GM18867 (cell line): ENCODE results near the gene CORO2A.
"Not testable (repeated sequence)": the region's sequence is repeated elsewhere in the genome, so short reads cannot be mapped to it uniquely, and the experiment has no call there.

ENCODE experiments used
- ATAC-seq: cut with Tn5 transposase; IDR thresholded peaks from one replicate; pipeline ENCODE4 v1.9.1; 2021; ENCODE audit warnings: mild to moderate bottlenecking, moderate library complexity; ENCODE audit not compliant: unreplicated experiment

CORO2A gene

DNA sequence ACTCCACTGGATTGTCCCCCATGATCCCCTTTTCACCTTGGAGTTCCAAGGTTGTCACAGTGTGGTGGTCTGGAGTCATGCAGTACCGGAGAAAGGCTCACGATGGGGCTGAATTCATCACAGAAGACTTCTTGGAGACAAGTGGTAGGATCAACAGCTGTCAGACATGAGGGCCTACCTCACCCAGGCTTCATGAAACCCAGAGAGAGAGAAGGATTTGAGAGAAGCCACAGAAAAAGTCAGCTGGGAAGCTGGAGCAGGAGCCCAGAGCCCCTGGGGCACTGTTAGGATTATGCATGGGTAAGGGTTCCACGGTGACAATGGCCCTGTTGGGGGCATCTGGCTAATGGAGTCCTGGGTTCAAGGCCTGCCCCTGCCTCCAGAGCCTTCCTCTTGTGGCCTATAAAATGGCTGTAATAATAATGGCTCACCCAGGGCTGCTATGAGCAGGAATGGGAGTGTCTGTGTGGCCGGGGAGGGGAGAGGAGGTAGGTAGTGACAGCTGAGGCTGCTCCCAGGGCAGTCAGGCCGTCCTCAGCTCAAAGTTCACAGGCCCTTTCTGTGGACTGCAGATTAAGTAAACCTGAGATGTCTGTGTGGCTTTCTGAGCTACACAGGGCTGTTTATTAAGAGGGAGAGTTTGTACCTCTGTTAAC, 74.3 kb downstream of the CORO2A start:
- ATAC-seq: peak; percentile 59

GRCh38 chr9:98117097-98117496, 75.3 kb downstream of the CORO2A start:
- ATAC-seq: not testable (repeated sequence)

GRCh38 chr9:98109052-98109451, 83.4 kb downstream of the CORO2A start:
- ATAC-seq: no peak

DNA sequence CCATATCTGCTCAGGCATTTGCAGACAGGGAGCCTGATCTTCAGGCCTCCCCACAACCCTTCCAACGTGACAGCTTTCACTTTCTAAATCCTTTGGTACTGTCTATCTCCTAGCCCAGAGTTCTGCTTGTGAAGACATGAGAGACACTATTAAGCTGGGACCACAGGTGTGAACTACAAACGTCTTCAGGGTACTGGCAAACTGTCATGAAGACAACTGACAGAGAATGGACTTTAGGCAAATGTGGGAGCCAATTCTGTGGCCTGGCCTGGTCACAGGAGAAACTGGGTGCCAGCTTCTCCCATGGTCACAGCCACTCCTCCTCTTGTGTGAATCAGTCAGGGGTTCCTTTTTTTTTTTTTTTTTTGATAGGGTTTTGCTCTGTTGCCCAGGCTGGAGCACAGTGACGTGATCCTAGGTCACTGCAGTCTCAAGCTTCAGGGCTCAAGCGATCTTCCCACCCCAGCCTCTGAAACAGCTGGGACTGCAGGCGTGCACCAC, 83.9 kb downstream of the CORO2A start:
- ATAC-seq: peak; percentile 80

DNA sequence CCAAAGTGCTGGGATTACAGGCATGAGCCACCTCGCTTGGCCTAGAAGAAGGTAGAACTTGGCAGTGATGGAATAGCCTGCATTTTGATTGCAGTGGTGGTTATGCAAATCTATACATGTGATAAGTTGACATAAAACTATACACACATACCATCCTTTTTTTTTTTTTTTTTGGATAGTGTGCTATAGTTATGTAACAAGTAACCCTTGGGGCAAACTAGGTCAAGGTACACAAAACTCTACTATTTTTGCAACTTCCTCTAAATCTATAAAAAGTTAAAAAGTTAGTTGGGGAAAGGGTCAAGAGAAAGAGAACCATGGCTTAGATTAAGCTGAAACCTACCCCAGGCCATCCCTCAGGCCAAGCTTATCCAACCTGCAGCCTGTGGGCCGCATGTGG, 84.5 kb downstream of the CORO2A start:
- peak; percentile 15 for ATAC-seq

DNA sequence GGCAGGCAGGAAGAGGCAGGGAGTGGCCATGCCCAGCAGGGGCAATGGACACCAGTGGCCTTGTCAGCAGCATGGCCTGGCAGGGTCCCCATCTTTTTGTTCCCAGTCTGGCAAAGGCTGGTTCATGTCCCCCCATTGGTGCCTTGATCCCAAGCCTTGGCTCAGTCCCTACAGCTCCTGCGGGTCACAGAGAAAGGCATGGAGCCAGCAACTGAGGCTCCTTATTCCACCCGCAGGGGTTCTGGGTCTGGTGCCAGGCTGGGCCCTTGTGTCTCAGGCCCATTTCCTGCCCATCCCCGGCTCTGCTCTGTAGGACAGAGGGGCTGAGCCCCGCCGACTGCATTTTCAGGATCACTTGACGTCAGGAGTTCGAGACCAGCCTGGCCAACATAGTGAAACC, 87.4 kb downstream of the CORO2A start:
- ATAC-seq: no peak

- no peak for ATAC-seq
Measured at GRCh38 chr9:98104445-98104881, 88.0 kb downstream of the CORO2A start.

GRCh38 chr9:98101868-98102273, 90.6 kb downstream of the CORO2A start:
- ATAC-seq: peak; percentile 96

DNA sequence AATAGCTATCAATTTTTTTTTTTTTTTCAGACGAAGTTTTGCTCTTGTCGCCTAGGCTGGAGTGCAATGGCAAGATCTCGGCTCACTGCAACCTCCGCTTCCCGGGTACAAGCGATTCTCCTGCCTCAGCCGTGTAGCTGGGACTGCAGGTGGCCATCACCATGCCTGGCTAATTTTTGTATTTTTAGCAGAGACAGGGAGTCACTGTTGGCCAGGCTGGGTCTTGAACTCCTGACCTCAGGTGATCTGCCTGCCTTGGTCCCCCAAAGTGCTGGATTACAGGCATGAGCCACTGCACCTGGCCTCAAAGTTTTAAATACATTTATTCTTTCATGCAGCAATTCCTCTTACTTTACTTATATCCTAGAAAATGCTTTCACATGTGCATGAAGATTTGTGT, 91.0 kb downstream of the CORO2A start:
- ATAC-seq: no peak

DNA sequence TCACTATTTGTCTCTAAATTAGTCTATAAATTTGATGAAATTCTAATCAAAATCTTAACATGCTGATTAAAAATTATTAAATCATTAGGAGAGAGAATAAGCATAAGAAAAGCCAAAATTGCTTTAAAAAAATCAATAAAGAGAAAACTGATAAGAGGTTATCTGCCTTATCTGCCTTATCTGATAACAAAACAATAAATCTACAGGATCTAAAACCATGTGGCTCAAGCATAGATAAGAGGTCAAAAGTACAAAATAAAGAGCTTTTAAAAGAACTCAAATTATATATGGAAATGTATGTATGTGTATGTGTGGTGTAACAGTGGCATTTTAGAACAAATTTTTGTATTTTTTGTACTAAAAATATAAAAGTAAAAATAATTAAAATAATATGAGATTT, 92.0 kb downstream of the CORO2A start:
- ATAC-seq: no peak

- ATAC-seq: no peak
Measured at GRCh38 chr9:98099898-98100297, 92.5 kb downstream of the CORO2A start.

DNA sequence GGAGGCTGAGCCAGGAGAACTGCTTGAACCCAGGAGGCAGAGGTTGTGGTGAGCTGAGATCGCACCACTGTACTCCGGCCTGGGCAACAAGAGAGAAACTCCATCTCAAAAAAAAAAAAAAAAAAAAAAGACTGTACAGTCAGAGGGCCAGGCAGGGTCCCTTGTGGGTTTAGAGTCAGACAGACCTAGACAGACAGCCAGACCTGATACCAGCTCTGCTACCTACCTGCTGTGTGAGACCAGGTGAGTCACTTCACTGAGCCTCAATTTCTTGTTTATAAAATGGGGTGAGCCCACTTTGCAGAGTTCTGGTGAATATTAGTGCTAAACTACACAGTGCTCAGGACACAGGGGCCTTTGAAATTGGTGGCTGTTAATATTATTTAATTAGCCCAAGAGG, 93.1 kb downstream of the CORO2A start:
- no peak for ATAC-seq

DNA sequence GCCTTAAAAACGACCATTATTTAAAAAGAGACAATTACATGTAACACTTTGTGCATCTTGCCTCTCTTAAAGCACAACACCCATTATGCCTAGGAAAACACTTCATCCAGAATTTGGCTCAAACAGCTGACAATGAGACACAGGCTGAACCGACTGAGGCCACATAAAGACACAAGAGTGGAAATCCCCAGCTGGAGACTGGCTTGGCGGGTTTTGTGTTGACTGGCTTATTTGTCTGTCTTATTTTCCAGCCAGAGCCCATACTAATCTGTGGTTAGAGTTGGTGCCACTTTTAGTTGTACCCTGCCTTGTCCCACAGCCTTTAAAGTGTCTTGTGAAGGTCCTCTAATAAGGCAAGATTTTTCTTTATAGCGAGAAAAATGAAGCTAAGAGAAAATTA, 94.6 kb downstream of the CORO2A start:
- ATAC-seq: no peak

GRCh38 chr9:98096091-98096490, 96.3 kb downstream of the CORO2A start:
- no peak for ATAC-seq

- ATAC-seq: no peak
Measured at GRCh38 chr9:98095401-98095800, 97.0 kb downstream of the CORO2A start.

- no peak for ATAC-seq
Measured at GRCh38 chr9:98094851-98095250, 97.6 kb downstream of the CORO2A start.

DNA sequence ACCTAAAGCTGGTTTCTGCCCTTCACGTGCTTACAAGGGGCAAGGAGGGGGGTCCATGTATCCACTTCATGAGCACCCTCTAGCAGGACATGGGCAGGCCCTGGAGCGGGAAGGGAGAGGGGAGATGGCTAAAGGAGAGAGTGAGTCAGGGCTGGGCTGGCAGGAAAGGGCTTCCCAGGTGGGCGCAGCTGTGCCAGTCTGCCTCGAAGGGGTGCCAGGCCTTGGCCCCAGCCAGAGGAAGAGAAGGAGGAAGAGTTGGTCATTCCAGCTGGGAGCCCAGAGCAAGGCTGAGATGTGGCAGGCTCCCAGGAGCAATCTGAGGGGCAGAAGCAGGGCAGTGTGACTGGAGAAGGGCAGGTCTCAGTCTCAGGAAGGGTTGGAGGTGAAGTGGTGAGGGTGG, 98.1 kb downstream of the CORO2A start:
- ATAC-seq: no peak

DNA sequence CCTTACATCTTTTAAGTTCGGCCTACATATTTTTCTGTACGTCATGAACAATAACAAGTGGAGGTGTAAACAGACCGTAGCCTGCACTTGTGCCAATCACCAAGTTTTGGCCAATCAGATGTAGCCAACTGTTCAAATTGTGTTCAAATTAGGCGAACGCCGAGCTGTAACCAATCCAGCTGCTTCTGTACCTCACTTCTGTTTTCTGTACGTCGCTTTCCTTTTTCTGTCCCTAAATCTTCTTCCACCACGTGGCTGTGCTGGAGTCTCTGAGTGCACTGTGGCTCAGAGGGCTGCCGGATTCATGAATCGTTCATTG, 99.9 kb downstream of the CORO2A start:
- ATAC-seq: no peak

- ATAC-seq: no peak
Measured at GRCh38 chr9:98091735-98092612, 100.5 kb downstream of the CORO2A start.

DNA sequence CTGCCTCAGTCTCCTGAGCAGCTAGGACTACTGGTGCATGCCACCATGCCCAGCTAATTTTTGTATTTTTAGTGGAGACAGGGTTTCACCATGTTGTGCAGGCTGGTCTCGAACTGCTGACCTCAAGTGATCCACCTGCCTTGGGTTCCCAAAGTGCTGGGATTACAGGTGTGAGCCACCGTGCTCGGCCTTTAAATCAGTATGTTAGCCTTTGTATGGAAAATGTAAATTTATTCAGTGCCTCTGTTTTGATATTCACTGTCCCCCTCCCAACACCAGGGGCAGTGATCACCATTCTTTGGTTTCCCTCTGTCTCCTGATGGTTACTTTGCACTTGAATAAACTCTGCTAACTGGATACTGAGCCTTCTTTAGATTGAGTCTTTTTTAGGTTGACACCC, 101.8 kb downstream of the CORO2A start:
- not testable (repeated sequence) for ATAC-seq

DNA sequence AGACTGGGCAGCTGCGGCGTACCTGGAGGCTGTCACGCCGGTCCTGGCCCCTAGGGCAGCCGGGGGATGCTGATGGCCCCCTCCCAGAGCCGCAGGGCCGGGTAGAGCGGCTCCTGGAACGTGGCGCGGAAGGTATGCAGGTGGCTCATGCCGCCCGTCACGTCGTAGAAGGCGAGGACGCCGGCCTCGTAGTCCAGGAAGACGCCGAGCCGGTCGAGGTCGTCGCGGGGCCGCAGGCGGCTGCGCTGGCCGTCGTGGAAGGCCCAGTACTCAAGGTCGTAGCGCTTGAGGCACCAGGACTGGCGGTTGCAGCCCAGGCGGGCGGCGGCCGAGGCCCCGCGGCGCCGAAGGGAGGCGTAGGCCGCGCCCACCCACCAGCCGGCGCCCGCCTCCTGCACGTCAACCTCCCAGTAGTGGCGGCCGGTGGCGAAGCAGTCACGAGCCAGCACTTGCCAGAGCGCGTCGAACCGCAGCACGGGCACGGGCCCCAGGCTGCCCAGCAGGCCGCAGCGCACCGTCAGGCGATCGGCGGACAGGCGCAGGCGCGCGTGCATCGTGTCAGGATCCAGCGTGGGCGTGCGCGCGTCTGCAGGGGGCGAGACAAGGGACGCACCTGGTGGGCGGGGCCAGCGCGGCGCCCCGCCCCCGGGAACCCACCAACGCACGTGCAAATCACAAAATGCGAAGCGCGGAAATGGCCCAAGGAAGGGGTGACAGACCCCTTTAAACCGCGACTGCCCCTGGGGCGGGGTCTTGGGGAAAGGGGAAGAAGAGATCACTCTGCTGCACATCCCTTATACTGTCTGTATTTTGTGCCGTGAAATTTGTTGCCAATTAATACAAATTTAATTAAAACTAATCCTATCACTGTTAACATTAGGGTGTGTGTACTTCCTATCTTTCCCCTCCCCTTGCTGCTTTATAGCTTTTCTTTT, 104.8 kb downstream of the CORO2A start:
- no peak for ATAC-seq
